Smooth muscle cell (in vitro differentiated cells): ENCODE results near the gene TTI1. TPM values are rescaled to one million over a fixed set of nuclear protein-coding genes. Genes with fewer than 3 reads are reported as not detected.

ENCODE experiments used
- DNase-seq: peaks from one replicate; lab custom pipeline; 2025; ENCODE audit not compliant: unreplicated experiment; lab: John Stamatoyannopoulos, UW
- H2AFZ ChIP-seq: fragments of 200-600 bp; sonication (generic); 2 replicates; pipeline ENCODE4 v1.6.0; 2016; ENCODE audit warnings: antibody characterized with exemption, low read depth, mild to moderate bottlenecking
- H3F3A ChIP-seq: fragments of 200-600 bp; sonication (generic); 2 replicates; pipeline ENCODE4 v1.6.0; 2017; ENCODE audit warnings: antibody characterized with exemption, low read depth
- H3K27ac ChIP-seq: fragments of 200-600 bp; sonication (generic); 2 replicates; pipeline ENCODE4 v1.5.1; 2016; ENCODE audit warnings: low read depth, mild to moderate bottlenecking
- H3K27me3 ChIP-seq: fragments of 200-600 bp; sonication (generic); 2 replicates; pipeline ENCODE4 v1.6.1; 2016; ENCODE audit warnings: low read depth, mild to moderate bottlenecking
- H3K36me3 ChIP-seq: fragments of 200-600 bp; sonication (generic); 2 replicates; pipeline ENCODE4 v1.5.1; 2016; ENCODE audit warnings: low read depth
- H3K4me1 ChIP-seq: fragments of 200-600 bp; sonication (generic); 2 replicates; pipeline ENCODE4 v1.5.1; 2016; ENCODE audit warnings: low read depth
- H3K4me2 ChIP-seq: fragments of 200-600 bp; sonication (generic); 2 replicates; pipeline ENCODE4 v1.6.0; 2016; ENCODE audit warnings: mild to moderate bottlenecking
- H3K4me3 ChIP-seq: fragments of 200-600 bp; sonication (generic); 2 replicates; pipeline ENCODE4 v1.5.1; 2016; ENCODE audit warnings: mild to moderate bottlenecking
- H3K79me2 ChIP-seq: fragments of 200-600 bp; sonication (generic); 2 replicates; pipeline ENCODE4 v1.6.0; 2016; ENCODE audit warnings: low read depth, mild to moderate bottlenecking
- H3K9ac ChIP-seq: fragments of 200-600 bp; sonication (generic); 2 replicates; pipeline ENCODE4 v1.6.0; 2016; ENCODE audit warnings: low read depth
- H3K9me3 ChIP-seq: fragments of 200-600 bp; sonication (generic); replicated peaks from 2 replicates; pipeline ENCODE4 v1.5.1; 2016; ENCODE audit warnings: low read depth
- H4K20me1 ChIP-seq: fragments of 200-600 bp; sonication (generic); 2 replicates; pipeline ENCODE4 v1.6.0; 2016; ENCODE audit warnings: low read depth
- WGBS: methylation state at CpG from one replicate; pipeline ENCODE4 v1.1.7; 2016; ENCODE audit warnings: low lambda C conversion rate; 5-methylcytosine and 5-hydroxymethylcytosine counted together
- polyA plus RNA-seq: library from polyadenylated mRNA; unstranded; fragments of >200 nt; fragmentation: Nextera tagmentation; extraction: Ambion mirVana; gene quantifications from 2 replicates; pipeline ENCODE4 v1.2.1, GENCODE V29; 2016
- total RNA-seq: library from RNA; depleted of rRNA; stranded (reverse); fragments of >200 nt; gene quantifications from 2 replicates; pipeline ENCODE4 v1.2.3, GENCODE V29; 2014
- TF ChIP-seq, protein P1 (sequence below): fragments of 200-600 bp; sonication (generic); IDR thresholded peaks from 2 replicates; pipeline ENCODE4 v1.5.1; 2017; ENCODE audit warnings: borderline replicate concordance, mild to moderate bottlenecking, antibody characterized with exemption; ENCODE audit not compliant: insufficient read depth, poor library complexity, severe bottlenecking

Gene TTI1
- total and polyA plus RNA-seq, 2 experiments from 2014 or later = 17.0 to 20.0 TPM

DNA sequence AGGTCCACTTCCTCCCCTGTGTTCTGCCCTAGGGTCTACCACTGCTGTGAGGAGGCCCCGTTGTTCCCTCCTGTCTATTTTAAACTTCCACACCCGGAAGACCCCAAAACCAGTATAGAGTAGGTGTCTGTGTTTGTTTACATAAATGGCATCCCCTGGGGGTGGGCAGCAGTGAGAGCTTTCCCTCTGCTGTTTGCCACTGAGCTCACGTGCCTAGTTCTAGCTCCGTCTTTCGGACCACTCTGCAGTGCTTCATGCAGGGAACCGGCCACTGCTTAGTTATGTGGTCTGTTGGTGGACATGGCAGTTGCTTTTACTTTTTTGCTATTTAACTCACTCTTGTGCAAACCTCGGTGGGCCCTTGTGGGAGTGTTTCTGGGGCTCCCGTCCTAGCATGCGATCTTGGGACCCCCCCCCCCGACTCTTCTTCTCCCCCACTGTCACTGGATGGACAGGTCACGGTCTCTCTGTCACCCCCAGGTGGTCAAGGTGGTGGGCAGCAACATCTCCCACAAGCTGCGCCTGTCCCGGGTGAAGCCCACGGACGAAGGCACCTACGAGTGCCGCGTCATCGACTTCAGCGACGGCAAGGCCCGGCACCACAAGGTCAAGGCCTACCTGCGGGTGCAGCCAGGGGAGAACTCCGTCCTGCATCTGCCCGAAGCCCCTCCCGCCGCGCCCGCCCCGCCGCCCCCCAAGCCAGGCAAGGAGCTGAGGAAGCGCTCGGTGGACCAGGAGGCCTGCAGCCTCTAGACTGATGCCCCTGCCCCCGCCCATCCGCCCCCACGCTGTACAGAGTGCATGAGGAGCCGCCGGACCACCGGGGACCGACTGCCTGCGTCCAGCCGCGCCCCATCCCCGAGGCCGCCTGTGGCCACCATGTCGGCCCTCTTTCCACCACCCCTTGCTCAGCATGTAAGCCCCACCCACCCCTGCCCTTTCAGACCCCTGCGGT is 89.5 kb downstream of the TTI1 start:
- H3K36me3 ChIP-seq = no peaks in the 10 kb centered on the region
- H4K20me1 ChIP-seq = no peaks in the 10 kb centered on the region
- no peak overlapping the region for H3K9ac ChIP-seq
- no peak overlapping the region for H2AFZ ChIP-seq
- H3K4me3 ChIP-seq = no peak overlapping the region
- H3F3A ChIP-seq = no peaks in the 10 kb centered on the region
- no peak overlapping the region for H3K4me2 ChIP-seq
- H3K27me3 ChIP-seq = no peaks in the 10 kb centered on the region
- WGBS = 84% methylated on average over 25 of the region's 47 CpGs
- H3K4me1 ChIP-seq = no peaks in the 10 kb centered on the region
- DNase-seq = no peak
- H3K27ac ChIP-seq = no peak overlapping the region
- no peaks in the 10 kb centered on the region for H3K79me2 ChIP-seq
- no peaks in the 10 kb centered on the region for H3K9me3 ChIP-seq
- TF ChIP-seq, protein P1, sequence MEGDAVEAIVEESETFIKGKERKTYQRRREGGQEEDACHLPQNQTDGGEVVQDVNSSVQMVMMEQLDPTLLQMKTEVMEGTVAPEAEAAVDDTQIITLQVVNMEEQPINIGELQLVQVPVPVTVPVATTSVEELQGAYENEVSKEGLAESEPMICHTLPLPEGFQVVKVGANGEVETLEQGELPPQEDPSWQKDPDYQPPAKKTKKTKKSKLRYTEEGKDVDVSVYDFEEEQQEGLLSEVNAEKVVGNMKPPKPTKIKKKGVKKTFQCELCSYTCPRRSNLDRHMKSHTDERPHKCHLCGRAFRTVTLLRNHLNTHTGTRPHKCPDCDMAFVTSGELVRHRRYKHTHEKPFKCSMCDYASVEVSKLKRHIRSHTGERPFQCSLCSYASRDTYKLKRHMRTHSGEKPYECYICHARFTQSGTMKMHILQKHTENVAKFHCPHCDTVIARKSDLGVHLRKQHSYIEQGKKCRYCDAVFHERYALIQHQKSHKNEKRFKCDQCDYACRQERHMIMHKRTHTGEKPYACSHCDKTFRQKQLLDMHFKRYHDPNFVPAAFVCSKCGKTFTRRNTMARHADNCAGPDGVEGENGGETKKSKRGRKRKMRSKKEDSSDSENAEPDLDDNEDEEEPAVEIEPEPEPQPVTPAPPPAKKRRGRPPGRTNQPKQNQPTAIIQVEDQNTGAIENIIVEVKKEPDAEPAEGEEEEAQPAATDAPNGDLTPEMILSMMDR = no peak

DNA sequence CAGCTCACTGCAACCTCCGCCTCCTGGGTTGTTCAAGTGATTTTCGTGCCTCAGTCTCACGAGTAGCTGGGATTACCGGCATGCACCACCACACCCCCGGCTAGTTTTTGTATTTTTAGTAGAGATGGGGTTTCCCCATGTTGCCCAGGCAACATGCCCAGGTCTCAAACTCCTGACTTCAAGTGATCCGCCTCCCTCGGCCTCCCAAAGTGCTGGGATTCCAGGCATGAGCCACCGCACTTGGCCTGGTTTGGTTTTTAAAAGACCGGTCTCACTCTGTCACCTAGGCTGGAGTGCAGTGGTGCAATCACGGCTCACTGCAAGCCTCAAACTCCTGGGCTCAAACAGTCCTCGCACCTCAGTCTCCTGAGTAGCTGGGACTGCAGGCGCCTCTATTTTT is 90.2 kb downstream of the TTI1 start:
- no peaks in the 10 kb centered on the region for H3K4me1 ChIP-seq
- no peaks in the 10 kb centered on the region for H3K36me3 ChIP-seq
- no peaks in the 10 kb centered on the region for H4K20me1 ChIP-seq
- no peaks in the 10 kb centered on the region for H3K27me3 ChIP-seq
- H3F3A ChIP-seq = no peaks in the 10 kb centered on the region
- TF ChIP-seq, protein P1 = no peak
- H3K4me2 ChIP-seq = no peak overlapping the region
- H3K9me3 ChIP-seq = no peaks in the 10 kb centered on the region
- H2AFZ ChIP-seq = no peak overlapping the region
- H3K4me3 ChIP-seq = no peak overlapping the region
- no peaks in the 10 kb centered on the region for H3K79me2 ChIP-seq
- H3K9ac ChIP-seq = no peak overlapping the region
- DNase-seq = no peak
- no peak overlapping the region for H3K27ac ChIP-seq
- WGBS = 91% methylated on average over 12 of the region's 12 CpGs

DNA sequence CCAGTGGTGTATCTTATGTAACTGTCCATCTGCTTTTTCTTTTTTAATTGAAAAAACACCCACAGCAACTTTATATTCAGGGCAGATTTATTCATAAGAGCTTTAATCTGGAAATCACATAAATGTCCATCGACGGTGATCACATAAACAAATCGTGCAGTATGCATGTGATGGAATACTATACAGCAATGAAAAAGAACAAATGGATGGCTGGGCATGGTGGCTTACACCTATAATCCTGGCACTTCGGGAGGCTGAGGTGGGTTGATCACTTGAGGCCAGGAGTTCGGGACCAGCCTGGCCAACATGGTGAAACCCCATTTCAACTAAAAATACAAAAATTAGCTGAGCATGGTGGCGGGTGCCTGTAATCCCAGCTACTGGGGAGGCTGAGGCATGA is 91.3 kb downstream of the TTI1 start:
- no peaks in the 10 kb centered on the region for H3K36me3 ChIP-seq
- H3K4me3 ChIP-seq = no peak overlapping the region
- H3K27me3 ChIP-seq = no peaks in the 10 kb centered on the region
- 86% methylated on average over 6 of the region's 6 CpGs for WGBS
- TF ChIP-seq, protein P1 = no peak
- no peaks in the 10 kb centered on the region for H4K20me1 ChIP-seq
- no peak overlapping the region for H3K4me2 ChIP-seq
- no peak overlapping the region for H3K27ac ChIP-seq
- H3K9me3 ChIP-seq = no peaks in the 10 kb centered on the region
- no peak for DNase-seq
- H3K9ac ChIP-seq = no peak overlapping the region
- no peaks in the 10 kb centered on the region for H3K79me2 ChIP-seq
- H3F3A ChIP-seq = no peaks in the 10 kb centered on the region
- H3K4me1 ChIP-seq = no peaks in the 10 kb centered on the region
- H2AFZ ChIP-seq = no peak overlapping the region
